Endometrial microvascular endothelial cells (primary cell): Measurements from ENCODE around the gene CHRD. TPM values are rescaled to one million over a fixed set of nuclear protein-coding genes. Genes with fewer than 3 reads are reported as not detected.

Source experiments
- total RNA-seq: library from RNA; depleted of rRNA; stranded (reverse); fragments of >200 nt; gene quantifications from one replicate; pipeline ENCODE4 v1.2.3, GENCODE V29; 2015; ENCODE audit errors: inconsistent ontology term

The CHRD gene
- total RNA-seq, 1 donor from 2014 or later, result 0.09 TPM

Other genes starting within 250 kb of the CHRD start
- gene EIF2B5, start 244.7 kb upstream of the CHRD start, total RNA-seq, result 45.3 TPM
- 27.2 TPM for gene DVL3, start 224.7 kb upstream of the CHRD start, total RNA-seq
- 418 TPM for gene AP2M1, start 205.2 kb upstream of the CHRD start, total RNA-seq
- 68.2 TPM for gene ABCF3, start 193.9 kb upstream of the CHRD start, total RNA-seq
- gene VWA5B2, start 150.5 kb upstream of the CHRD start, total RNA-seq, result not detected
- 68.4 TPM for gene ALG3, start 131.1 kb upstream of the CHRD start, total RNA-seq
- 9.2 TPM for gene EEF1AKMT4, start 130.4 kb upstream of the CHRD start, total RNA-seq
- not detected for gene CAMK2N2, start 118.5 kb upstream of the CHRD start, total RNA-seq
- gene ECE2, start 104.0 kb upstream of the CHRD start, total RNA-seq, result not detected
- gene PSMD2, start 80.8 kb upstream of the CHRD start, total RNA-seq, result 897 TPM
- gene EIF4G1, start 65.4 kb upstream of the CHRD start, total RNA-seq, result 611 TPM
- gene FAM131A, start 42.5 kb upstream of the CHRD start, total RNA-seq, result 73.9 TPM
- gene CLCN2, start 18.4 kb upstream of the CHRD start, total RNA-seq, result 3.4 TPM
- 172 TPM for gene POLR2H, start 18.3 kb upstream of the CHRD start, total RNA-seq
- not detected for gene THPO, start 1.8 kb upstream of the CHRD start, total RNA-seq
- gene EPHB3, start 181.7 kb downstream of the CHRD start, total RNA-seq, result not detected